Glomerular visceral epithelial cell (primary cell): ENCODE results near the gene SAA2.
"Not testable (repeated sequence)": the region's sequence is repeated elsewhere in the genome, so short reads cannot be mapped to it uniquely, and the experiment has no call there.

Experiments
- DNase-seq: peaks from one replicate; pipeline ENCODE4 v3.0.0-alpha.2; 2016; ENCODE audit errors: extremely low spot score

Gene SAA2

GRCh38 chr11:18248561-18248960, at the start of gene SAA2:
Gene SAA2, minus strand, starts transcription at chr11:18248668. Its CDS starts 657 bp downstream, at chr11:18248011.
- peak; percentile 88 for DNase-seq

GRCh38 chr11:18295316-18295715, 46.8 kb upstream of the SAA2 start:
- DNase-seq, result no peak

- no peak for DNase-seq
Measured at GRCh38 chr11:18294862-18295261, 46.4 kb upstream of the SAA2 start.

GRCh38 chr11:18288911-18289310, 40.4 kb upstream of the SAA2 start:
- no peak for DNase-seq

GRCh38 chr11:18285841-18286240, 37.4 kb upstream of the SAA2 start:
- no peak for DNase-seq

GRCh38 chr11:18282626-18283025, 34.2 kb upstream of the SAA2 start:
- DNase-seq, result no peak

GRCh38 chr11:18280438-18281045, 32.1 kb upstream of the SAA2 start:
- DNase-seq, result no peak

- no peak for DNase-seq
Measured at GRCh38 chr11:18277565-18278271, 29.2 kb upstream of the SAA2 start.

- DNase-seq, result no peak
Measured at GRCh38 chr11:18271206-18271605, 22.7 kb upstream of the SAA2 start.

GRCh38 chr11:18270102-18270501, 21.6 kb upstream of the SAA2 start:
- DNase-seq, result no peak

- DNase-seq, result not testable (repeated sequence)
Measured at GRCh38 chr11:18269252-18269651, 20.8 kb upstream of the SAA2 start.

- not testable (repeated sequence) for DNase-seq
Measured at GRCh38 chr11:18267335-18268133, 19.1 kb upstream of the SAA2 start.

GRCh38 chr11:18265949-18266348, 17.5 kb upstream of the SAA2 start, which contains the start of gene SAA1:
Gene SAA1, plus strand, starts transcription at chr11:18266264. Its CDS starts 624 bp downstream, at chr11:18266888.
- DNase-seq, result peak; percentile 83

- DNase-seq, result no peak
Measured at GRCh38 chr11:18264677-18265555, 16.4 kb upstream of the SAA2 start.

- no peak for DNase-seq
Measured at GRCh38 chr11:18264035-18264434, 15.6 kb upstream of the SAA2 start.

GRCh38 chr11:18262681-18263350, 14.3 kb upstream of the SAA2 start:
- not testable (repeated sequence) for DNase-seq

- no peak for DNase-seq
Measured at GRCh38 chr11:18261721-18262120, 13.3 kb upstream of the SAA2 start.

GRCh38 chr11:18259259-18259658, 10.8 kb upstream of the SAA2 start:
- DNase-seq, result no peak

- DNase-seq, result no peak
Measured at GRCh38 chr11:18254781-18255361, 6.4 kb upstream of the SAA2 start.

GRCh38 chr11:18253778-18254338, 5.4 kb upstream of the SAA2 start:
- no peak for DNase-seq
